GM12878 (cell line): ENCODE data around the gene CDH9.

ENCODE experiments used
- HCFC1 ChIP-seq: fragments of 150-350 bp; IDR thresholded peaks from 2 replicates; pipeline ENCODE4 v1.6.1; 2014; ENCODE audit warnings: low read length
- HDAC6 ChIP-seq: fragments of 200-600 bp; sonication (generic); IDR thresholded peaks from one replicate; pipeline ENCODE4 v1.8.0; 2017; ENCODE audit warnings: antibody characterized with exemption; ENCODE audit not compliant: unreplicated experiment
- NFIC ChIP-seq: IDR thresholded peaks from 2 replicates; pipeline ENCODE4 v1.6.1; 2012; ENCODE audit warnings: low read depth, mild to moderate bottlenecking, inconsistent platforms, low read length, moderate library complexity
- NFYB ChIP-seq: IDR thresholded peaks from 2 replicates; pipeline ENCODE4 v1.6.1; 2011; ENCODE audit warnings: low read depth, mild to moderate bottlenecking, low read length, improper control_type of control experiment, moderate library complexity; ENCODE audit not compliant: insufficient read depth
- RCOR1 ChIP-seq: conservative IDR thresholded peaks from 2 replicates; pipeline ENCODE4 v1.6.1; 2012; ENCODE audit warnings: low read depth, low read length, improper control_type of control experiment
- SPI1 ChIP-seq: IDR thresholded peaks from 2 replicates; pipeline ENCODE4 v1.6.1; 2011; ENCODE audit warnings: low read depth, mild to moderate bottlenecking, low read length, moderate library complexity, borderline replicate concordance; ENCODE audit not compliant: insufficient read depth
- TF ChIP-seq, protein P1 (sequence below): fragments of 450-650 bp; IDR thresholded peaks from 2 replicates; pipeline ENCODE4 v1.6.1; 2017; ENCODE audit warnings: mild to moderate bottlenecking
- TF ChIP-seq, protein P2 (sequence below), 3 experiments: IDR thresholded peaks in 2 of 3; conservative IDR thresholded peaks in 1 of 3; 2 replicates each; pipeline ENCODE4 v1.5.1; 2011; ENCODE audit warnings: low read depth in 3 of 3, low read length in 3 of 3, mild to moderate bottlenecking in 3 of 3, control low read depth in 2 of 3, moderate library complexity in 2 of 3, inconsistent platforms in 1 of 3, mixed read lengths in 1 of 3; ENCODE audit not compliant: control insufficient read depth in 2 of 3, insufficient read depth in 1 of 3; ENCODE audit errors: extremely low read depth in 1 of 3

DNA sequence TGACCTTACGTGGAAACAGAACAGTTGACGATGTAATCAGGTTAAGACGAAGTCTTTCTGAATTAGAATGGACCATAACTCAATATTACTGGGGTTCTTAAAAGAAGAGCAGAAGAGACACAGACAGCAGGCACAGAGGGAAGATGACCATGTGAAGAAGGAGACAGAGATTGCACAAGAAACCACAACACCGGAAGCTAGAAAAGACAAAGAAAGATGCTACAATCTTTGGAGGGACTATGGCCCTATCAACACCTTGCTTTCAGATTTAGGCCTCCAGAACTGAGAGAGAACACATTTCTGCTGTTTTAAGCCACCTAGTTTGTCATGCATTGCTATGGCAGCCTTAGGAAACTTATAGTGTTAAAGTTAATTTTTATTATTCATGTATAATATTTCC, 27.1 kb downstream of the CDH9 start:
- TF ChIP-seq HCFC1: no peak
- TF ChIP-seq, protein P1, sequence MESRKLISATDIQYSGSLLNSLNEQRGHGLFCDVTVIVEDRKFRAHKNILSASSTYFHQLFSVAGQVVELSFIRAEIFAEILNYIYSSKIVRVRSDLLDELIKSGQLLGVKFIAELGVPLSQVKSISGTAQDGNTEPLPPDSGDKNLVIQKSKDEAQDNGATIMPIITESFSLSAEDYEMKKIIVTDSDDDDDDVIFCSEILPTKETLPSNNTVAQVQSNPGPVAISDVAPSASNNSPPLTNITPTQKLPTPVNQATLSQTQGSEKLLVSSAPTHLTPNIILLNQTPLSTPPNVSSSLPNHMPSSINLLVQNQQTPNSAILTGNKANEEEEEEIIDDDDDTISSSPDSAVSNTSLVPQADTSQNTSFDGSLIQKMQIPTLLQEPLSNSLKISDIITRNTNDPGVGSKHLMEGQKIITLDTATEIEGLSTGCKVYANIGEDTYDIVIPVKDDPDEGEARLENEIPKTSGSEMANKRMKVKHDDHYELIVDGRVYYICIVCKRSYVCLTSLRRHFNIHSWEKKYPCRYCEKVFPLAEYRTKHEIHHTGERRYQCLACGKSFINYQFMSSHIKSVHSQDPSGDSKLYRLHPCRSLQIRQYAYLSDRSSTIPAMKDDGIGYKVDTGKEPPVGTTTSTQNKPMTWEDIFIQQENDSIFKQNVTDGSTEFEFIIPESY: no peak
- TF ChIP-seq, protein P2, sequence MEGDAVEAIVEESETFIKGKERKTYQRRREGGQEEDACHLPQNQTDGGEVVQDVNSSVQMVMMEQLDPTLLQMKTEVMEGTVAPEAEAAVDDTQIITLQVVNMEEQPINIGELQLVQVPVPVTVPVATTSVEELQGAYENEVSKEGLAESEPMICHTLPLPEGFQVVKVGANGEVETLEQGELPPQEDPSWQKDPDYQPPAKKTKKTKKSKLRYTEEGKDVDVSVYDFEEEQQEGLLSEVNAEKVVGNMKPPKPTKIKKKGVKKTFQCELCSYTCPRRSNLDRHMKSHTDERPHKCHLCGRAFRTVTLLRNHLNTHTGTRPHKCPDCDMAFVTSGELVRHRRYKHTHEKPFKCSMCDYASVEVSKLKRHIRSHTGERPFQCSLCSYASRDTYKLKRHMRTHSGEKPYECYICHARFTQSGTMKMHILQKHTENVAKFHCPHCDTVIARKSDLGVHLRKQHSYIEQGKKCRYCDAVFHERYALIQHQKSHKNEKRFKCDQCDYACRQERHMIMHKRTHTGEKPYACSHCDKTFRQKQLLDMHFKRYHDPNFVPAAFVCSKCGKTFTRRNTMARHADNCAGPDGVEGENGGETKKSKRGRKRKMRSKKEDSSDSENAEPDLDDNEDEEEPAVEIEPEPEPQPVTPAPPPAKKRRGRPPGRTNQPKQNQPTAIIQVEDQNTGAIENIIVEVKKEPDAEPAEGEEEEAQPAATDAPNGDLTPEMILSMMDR (IDR thresholded peaks at IDR 0.05 in 2 of 3, conservative IDR thresholded peaks at IDR 0.05 in 1 of 3; ENCODE audit: control insufficient read depth in 2 of 3, extremely low read depth in 1 of 3, insufficient read depth in 1 of 3, low read depth in 3 of 3, low read length in 3 of 3): no peak
- no peak for TF ChIP-seq HDAC6
- no peak for TF ChIP-seq NFYB
- TF ChIP-seq NFIC: no peak
- no peak for TF ChIP-seq RCOR1
- no peak for TF ChIP-seq SPI1
